ENCODE data around the gene HAND1.

HAND1 gene

DNA sequence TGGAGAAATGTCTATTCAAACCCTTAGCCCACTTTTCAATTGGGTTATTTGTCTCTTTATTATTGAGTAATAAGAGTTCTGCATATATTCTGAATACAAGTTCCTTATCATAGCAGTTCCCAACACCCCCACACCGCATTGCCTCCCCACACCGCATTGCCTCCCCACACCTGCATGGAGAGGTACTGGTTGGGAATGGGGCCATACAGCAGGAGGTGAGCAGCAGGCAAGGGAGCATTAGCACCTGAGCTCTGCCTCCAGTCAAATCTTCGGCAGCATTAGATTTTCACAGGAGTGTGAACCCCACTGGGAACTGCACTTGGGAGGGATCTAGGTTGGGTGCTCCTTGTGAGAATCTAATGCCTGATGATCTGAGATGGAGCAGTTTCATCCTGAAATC, 42.8 kb downstream of the HAND1 start:
- no peak overlapping the region for H3K4me3 ChIP-seq (ENCODE audit: low read depth, low read length)
- no peak for DNase-seq (ENCODE audit: low read depth)

DNA sequence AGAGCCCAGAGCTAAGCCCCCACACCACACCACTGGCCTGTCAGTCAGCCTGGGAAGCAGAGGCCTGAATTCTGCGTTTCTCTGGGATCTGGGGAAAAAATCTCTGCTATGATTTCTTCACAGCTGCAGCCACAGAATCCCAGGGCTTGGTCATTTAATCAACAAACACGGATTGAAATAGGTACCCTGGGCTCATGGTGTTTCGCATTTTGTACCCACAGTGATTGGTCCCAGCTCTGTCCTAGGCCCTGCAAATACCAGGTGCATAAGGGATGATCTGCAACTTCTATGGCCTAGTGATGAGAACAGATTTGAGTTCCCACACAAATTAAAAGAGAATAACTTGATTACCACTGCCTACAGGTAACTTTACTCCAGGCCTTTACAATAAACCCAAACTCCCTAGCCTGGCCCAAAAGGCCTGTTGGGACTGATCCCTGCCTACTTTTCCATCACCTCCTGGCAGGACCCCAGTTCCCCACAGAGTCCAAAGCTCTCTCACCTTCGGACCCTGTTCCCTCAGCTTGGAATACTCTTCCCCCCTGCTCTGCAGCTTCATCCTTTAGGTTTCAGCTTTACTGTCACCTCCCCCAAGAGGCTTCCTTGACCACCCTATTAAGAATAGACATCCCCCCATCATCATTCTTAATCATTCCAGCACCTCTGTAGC, 46.9 kb downstream of the HAND1 start:
- TF ChIP-seq, protein P1, sequence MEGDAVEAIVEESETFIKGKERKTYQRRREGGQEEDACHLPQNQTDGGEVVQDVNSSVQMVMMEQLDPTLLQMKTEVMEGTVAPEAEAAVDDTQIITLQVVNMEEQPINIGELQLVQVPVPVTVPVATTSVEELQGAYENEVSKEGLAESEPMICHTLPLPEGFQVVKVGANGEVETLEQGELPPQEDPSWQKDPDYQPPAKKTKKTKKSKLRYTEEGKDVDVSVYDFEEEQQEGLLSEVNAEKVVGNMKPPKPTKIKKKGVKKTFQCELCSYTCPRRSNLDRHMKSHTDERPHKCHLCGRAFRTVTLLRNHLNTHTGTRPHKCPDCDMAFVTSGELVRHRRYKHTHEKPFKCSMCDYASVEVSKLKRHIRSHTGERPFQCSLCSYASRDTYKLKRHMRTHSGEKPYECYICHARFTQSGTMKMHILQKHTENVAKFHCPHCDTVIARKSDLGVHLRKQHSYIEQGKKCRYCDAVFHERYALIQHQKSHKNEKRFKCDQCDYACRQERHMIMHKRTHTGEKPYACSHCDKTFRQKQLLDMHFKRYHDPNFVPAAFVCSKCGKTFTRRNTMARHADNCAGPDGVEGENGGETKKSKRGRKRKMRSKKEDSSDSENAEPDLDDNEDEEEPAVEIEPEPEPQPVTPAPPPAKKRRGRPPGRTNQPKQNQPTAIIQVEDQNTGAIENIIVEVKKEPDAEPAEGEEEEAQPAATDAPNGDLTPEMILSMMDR (IDR thresholded peaks at IDR 0.05; ENCODE audit: low read depth, low read length, missing control alignments) = no peak
- no peak for DNase-seq (ENCODE audit: low read depth)

More for the DNA sequence above, 42.8 kb downstream of the HAND1 start:
- TF ChIP-seq, protein P1 (IDR thresholded peaks at IDR 0.05; ENCODE audit: low read depth, low read length, missing control alignments) = no peak

DNA sequence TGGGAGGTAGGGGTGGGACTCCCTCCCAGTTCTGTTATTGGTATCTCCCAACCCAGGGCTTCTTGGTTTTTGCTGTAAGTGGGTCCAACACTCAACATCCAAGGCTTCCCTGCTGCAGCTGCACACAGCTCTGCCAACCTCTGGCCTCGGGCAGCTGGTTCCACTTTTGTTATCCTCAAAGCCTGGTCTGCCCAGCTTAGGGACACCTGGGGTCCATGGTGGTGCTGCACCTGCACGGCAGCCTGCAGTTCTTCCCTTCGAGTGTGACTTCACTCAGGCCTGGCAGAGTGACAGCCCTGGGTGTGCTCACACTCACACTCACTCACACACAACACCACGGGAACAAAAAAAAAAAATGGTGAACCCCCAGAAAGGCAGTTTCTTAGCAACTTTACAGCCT, 47.6 kb downstream of the HAND1 start:
- no peak for DNase-seq (ENCODE audit: low read depth)
- TF ChIP-seq, protein P1 (IDR thresholded peaks at IDR 0.05; ENCODE audit: low read depth, low read length, missing control alignments) = no peak
- H3K4me3 ChIP-seq (ENCODE audit: low read depth, low read length) = no peak overlapping the region

More for the DNA sequence above, 46.9 kb downstream of the HAND1 start:
- H3K4me3 ChIP-seq (ENCODE audit: low read depth, low read length) = no peak overlapping the region

DNA sequence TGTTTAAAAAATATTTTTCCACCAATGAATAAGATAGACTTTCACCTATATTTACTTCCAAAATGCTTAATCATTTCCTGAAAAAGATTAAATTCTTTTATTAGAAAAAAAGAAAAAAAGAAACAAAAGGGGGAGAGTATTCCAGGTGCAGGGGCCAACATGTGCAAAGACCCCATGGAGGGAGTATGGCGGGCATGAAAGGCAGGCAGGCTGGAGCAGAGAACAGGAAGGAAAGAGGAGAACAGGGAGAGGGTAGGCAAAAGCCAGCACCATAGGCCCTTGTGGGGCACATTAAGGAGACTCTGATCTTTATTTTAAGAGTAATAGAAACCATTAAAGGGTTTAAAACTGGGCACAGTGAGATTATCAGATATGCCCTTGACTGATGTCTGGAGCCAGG, 48.7 kb downstream of the HAND1 start:
- no peak for DNase-seq (ENCODE audit: low read depth)
- TF ChIP-seq, protein P1 (IDR thresholded peaks at IDR 0.05; ENCODE audit: low read depth, low read length, missing control alignments) = no peak
- no peak overlapping the region for H3K4me3 ChIP-seq (ENCODE audit: low read depth, low read length)

DNA sequence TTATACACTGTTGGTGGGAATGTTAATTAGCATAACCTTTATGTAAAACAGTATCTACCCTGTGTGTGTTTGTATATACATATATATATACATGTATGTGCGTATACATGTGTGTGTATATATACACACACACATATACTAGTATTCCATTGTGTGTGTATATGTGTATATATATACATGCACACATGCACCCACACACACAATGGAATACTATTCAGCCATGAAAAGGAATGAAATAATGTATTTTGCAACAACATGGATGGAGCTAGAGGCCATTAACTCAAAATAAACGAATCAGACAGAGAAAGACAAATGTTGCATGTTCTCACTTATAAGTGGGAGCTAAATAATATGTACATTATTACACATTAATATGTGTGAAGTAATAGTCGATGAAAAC, 49.8 kb downstream of the HAND1 start:
- H3K4me3 ChIP-seq (ENCODE audit: low read depth, low read length) = no peak overlapping the region
- DNase-seq (ENCODE audit: low read depth) = no peak
- TF ChIP-seq, protein P1 (IDR thresholded peaks at IDR 0.05; ENCODE audit: low read depth, low read length, missing control alignments) = no peak
